HepG2 (cell line): ENCODE results near the gene APLP1. TPM values are rescaled to one million over a fixed set of nuclear protein-coding genes. Genes with fewer than 3 reads are reported as not detected.

Source experiments
- AGO1 ChIP-seq: fragments of 200-400 bp; formaldehyde crosslinking; IDR thresholded peaks from 2 replicates; pipeline ENCODE4 v1.6.1; 2017; ENCODE audit warnings: mild to moderate bottlenecking, low read depth, low read length, moderate library complexity; ENCODE audit not compliant: poor library complexity, severe bottlenecking
- BCL6 ChIP-seq: IDR thresholded peaks from 2 replicates; pipeline ENCODE4 v1.6.1; 2016; ENCODE audit warnings: missing genetic modification reagents, missing compliant biosample characterization
- GLMP ChIP-seq: sonication (generic); formaldehyde crosslinking; IDR thresholded peaks from 2 replicates; pipeline ENCODE4 v1.9.0; 2021; ENCODE audit warnings: missing genetic modification reagents, mild to moderate bottlenecking, borderline replicate concordance
- HHEX ChIP-seq: IDR thresholded peaks from 2 replicates; pipeline ENCODE4 v1.6.1; 2016; ENCODE audit warnings: control low read depth
- NFE2L1 ChIP-seq: sonication (generic); formaldehyde crosslinking; IDR thresholded peaks from 2 replicates; pipeline ENCODE4 v1.4.0; 2020; ENCODE audit warnings: missing genetic modification reagents, mild to moderate bottlenecking, borderline replicate concordance
- POLR2G ChIP-seq: fragments of 200-400 bp; formaldehyde crosslinking; IDR thresholded peaks from 2 replicates; pipeline ENCODE4 v1.6.1; 2018; ENCODE audit warnings: mild to moderate bottlenecking, low read depth, low read length, moderate library complexity
- RXRA ChIP-seq: sonication (generic); formaldehyde crosslinking; IDR thresholded peaks from 2 replicates; pipeline ENCODE4 v1.5.1; 2020; ENCODE audit warnings: missing genetic modification reagents
- SOX6 ChIP-seq, 2 experiments: fragments of 450-650 bp in 1 of 2; sonication (generic) in 1 of 2; formaldehyde crosslinking in 1 of 2; IDR thresholded peaks; 2 replicates each; pipeline versions ENCODE4 v1.4.0 to v1.6.1; 2017 to 2020; ENCODE audit warnings: antibody characterized with exemption in 1 of 2, mild to moderate bottlenecking in 1 of 2, missing genetic modification reagents in 1 of 2
- SP5 ChIP-seq: IDR thresholded peaks from 2 replicates; pipeline ENCODE4 v1.6.1; 2016; ENCODE audit warnings: low read depth, borderline replicate concordance
- TEAD3 ChIP-seq: optimal IDR thresholded peaks from 2 replicates; pipeline ENCODE3; 2016; ENCODE audit warnings: borderline replicate concordance
- YEATS2 ChIP-seq: sonication (generic); formaldehyde crosslinking; IDR thresholded peaks from 2 replicates; pipeline ENCODE4 v1.4.0; 2020; ENCODE audit warnings: missing genetic modification reagents, borderline replicate concordance
- ZBTB7A ChIP-seq: sonication (generic); formaldehyde crosslinking; IDR thresholded peaks from 2 replicates; pipeline ENCODE4 v1.8.0; 2022; ENCODE audit warnings: mild to moderate bottlenecking, missing genetic modification reagents
- ZNF17 ChIP-seq: sonication (generic); formaldehyde crosslinking; IDR thresholded peaks from 2 replicates; pipeline ENCODE4 v1.5.0; 2020; ENCODE audit warnings: mild to moderate bottlenecking, missing genetic modification reagents
- ZNF225 ChIP-seq: sonication (generic); formaldehyde crosslinking; IDR thresholded peaks from 2 replicates; pipeline ENCODE4 v1.4.0; 2020; ENCODE audit warnings: mild to moderate bottlenecking, missing genetic modification reagents
- ZNF235 ChIP-seq: sonication (generic); formaldehyde crosslinking; IDR thresholded peaks from 2 replicates; pipeline ENCODE4 v1.8.1; 2023; ENCODE audit warnings: mild to moderate bottlenecking, missing genetic modification reagents, borderline replicate concordance
- ZNF367 ChIP-seq: sonication (generic); formaldehyde crosslinking; IDR thresholded peaks from 2 replicates; pipeline ENCODE4 v1.4.0; 2020; ENCODE audit warnings: missing genetic modification reagents, borderline replicate concordance
- ZNF652 ChIP-seq: IDR thresholded peaks from 2 replicates; pipeline ENCODE4 v1.6.1; 2016; ENCODE audit warnings: low read depth, borderline replicate concordance
- ZNF850 ChIP-seq: sonication (generic); formaldehyde crosslinking; conservative IDR thresholded peaks from 2 replicates; pipeline ENCODE4 v1.9.0; 2021; ENCODE audit warnings: mild to moderate bottlenecking, missing genetic modification reagents
- ZXDC ChIP-seq: sonication (generic); formaldehyde crosslinking; IDR thresholded peaks from 2 replicates; pipeline ENCODE4 v1.5.0; 2020; ENCODE audit warnings: mild to moderate bottlenecking, missing genetic modification reagents
- polyA plus RNA-seq, 8 experiments: library from polyadenylated mRNA; depleted of rRNA in 3 of 8; stranded (reverse) in 7 of 8; unstranded in 1 of 8; fragments of >200 nt; fragmentation: Illumina TruSeq in 4 of 8; extraction: Trizol in 4 of 8; gene quantifications; 2 replicates each; pipeline versions ENCODE4 v1.2.1 to v1.2.3, GENCODE V29; 2011 to 2016; ENCODE audit warnings: low read depth in 4 of 8, missing spikeins in 1 of 8, mixed read lengths in 1 of 8; ENCODE audit not compliant: insufficient read depth in 1 of 8
- total RNA-seq, 5 experiments: library from RNA; depleted of rRNA; stranded (reverse); fragments of >200 nt; fragmentation: Illumina TruSeq; extraction: Trizol; gene quantifications; 2 replicates each; pipeline ENCODE4 v1.2.3, GENCODE V29; 2016; ENCODE audit warnings: low read depth in 1 of 5
- TF ChIP-seq, protein P1 (sequence below): fragments of 450-650 bp; IDR thresholded peaks from 2 replicates; pipeline ENCODE4 v1.6.1; 2017; ENCODE audit warnings: mild to moderate bottlenecking
- TF ChIP-seq, protein P2 (sequence below): IDR thresholded peaks from 2 replicates; pipeline ENCODE4 v1.6.1; 2016; ENCODE audit warnings: mild to moderate bottlenecking
- TF ChIP-seq, protein P3 (sequence below): sonication (generic); formaldehyde crosslinking; IDR thresholded peaks from 2 replicates; pipeline ENCODE4 v1.4.0; 2020; ENCODE audit warnings: mild to moderate bottlenecking, missing genetic modification reagents

APLP1 gene
- total and polyA plus RNA-seq, 2 of the 13 experiments (the other 11 are each of a cell fraction or from before 2014, with no cell fraction given), result 2.0 to 2.9 TPM

GRCh38 chr19:35845215-35846037 is 22.9 kb upstream of the APLP1 start (continued):
- TF ChIP-seq, protein P1, sequence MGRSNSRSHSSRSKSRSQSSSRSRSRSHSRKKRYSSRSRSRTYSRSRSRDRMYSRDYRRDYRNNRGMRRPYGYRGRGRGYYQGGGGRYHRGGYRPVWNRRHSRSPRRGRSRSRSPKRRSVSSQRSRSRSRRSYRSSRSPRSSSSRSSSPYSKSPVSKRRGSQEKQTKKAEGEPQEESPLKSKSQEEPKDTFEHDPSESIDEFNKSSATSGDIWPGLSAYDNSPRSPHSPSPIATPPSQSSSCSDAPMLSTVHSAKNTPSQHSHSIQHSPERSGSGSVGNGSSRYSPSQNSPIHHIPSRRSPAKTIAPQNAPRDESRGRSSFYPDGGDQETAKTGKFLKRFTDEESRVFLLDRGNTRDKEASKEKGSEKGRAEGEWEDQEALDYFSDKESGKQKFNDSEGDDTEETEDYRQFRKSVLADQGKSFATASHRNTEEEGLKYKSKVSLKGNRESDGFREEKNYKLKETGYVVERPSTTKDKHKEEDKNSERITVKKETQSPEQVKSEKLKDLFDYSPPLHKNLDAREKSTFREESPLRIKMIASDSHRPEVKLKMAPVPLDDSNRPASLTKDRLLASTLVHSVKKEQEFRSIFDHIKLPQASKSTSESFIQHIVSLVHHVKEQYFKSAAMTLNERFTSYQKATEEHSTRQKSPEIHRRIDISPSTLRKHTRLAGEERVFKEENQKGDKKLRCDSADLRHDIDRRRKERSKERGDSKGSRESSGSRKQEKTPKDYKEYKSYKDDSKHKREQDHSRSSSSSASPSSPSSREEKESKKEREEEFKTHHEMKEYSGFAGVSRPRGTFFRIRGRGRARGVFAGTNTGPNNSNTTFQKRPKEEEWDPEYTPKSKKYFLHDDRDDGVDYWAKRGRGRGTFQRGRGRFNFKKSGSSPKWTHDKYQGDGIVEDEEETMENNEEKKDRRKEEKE, result no peak
- TF ChIP-seq HHEX (CRISPR knock-in tag), result no peak
- no peak for TF ChIP-seq POLR2G
- TF ChIP-seq NFE2L1 (CRISPR knock-in tag), result no peak
- TF ChIP-seq GLMP (CRISPR knock-in tag), result no peak
- TF ChIP-seq ZNF17 (CRISPR knock-in tag), result no peak
- no peak for TF ChIP-seq ZXDC (CRISPR knock-in tag)
- no peak for TF ChIP-seq YEATS2 (CRISPR knock-in tag)
- TF ChIP-seq, protein P2, sequence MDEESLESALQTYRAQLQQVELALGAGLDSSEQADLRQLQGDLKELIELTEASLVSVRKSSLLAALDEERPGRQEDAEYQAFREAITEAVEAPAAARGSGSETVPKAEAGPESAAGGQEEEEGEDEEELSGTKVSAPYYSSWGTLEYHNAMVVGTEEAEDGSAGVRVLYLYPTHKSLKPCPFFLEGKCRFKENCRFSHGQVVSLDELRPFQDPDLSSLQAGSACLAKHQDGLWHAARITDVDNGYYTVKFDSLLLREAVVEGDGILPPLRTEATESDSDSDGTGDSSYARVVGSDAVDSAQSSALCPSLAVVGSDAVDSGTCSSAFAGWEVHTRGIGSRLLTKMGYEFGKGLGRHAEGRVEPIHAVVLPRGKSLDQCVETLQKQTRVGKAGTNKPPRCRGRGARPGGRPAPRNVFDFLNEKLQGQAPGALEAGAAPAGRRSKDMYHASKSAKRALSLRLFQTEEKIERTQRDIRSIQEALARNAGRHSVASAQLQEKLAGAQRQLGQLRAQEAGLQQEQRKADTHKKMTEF, result peak; percentile 25; the same call in 1 of the 2 replicates
- TF ChIP-seq, protein P3, sequence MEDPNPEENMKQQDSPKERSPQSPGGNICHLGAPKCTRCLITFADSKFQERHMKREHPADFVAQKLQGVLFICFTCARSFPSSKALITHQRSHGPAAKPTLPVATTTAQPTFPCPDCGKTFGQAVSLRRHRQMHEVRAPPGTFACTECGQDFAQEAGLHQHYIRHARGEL (CRISPR knock-in tag), result no peak
- TF ChIP-seq ZBTB7A (CRISPR knock-in tag), result no peak
- TF ChIP-seq ZNF235 (CRISPR knock-in tag), result no peak
- TF ChIP-seq ZNF225 (CRISPR knock-in tag), result no peak
- peak; percentile 93 for TF ChIP-seq RXRA (CRISPR knock-in tag)
- peak; percentile 70; the same call in 1 of the 2 replicates for TF ChIP-seq BCL6 (CRISPR knock-in tag)
- TF ChIP-seq TEAD3 (CRISPR knock-in tag), result no peak
- TF ChIP-seq ZNF367 (CRISPR knock-in tag), result no peak
- peak; percentile 91 for TF ChIP-seq SP5 (CRISPR knock-in tag)
- TF ChIP-seq ZNF850 (CRISPR knock-in tag), result no peak
- no peak for TF ChIP-seq AGO1
- no peak for TF ChIP-seq ZNF652 (CRISPR knock-in tag)
- no peak for TF ChIP-seq SOX6 (IDR thresholded peaks at IDR 0.05)
- no peak for TF ChIP-seq SOX6 (CRISPR knock-in tag; IDR thresholded peaks at IDR 0.05)
